ENCODE results near the gene CYP4F22.

Gene CYP4F22

GRCh38 chr19:15488489-15489226, 19.7 kb upstream of the CYP4F22 start:
- no peak for TF ChIP-seq POLR2A (IDR thresholded peaks at IDR 0.05; ENCODE audit: low read depth, low read length)
- no peak for TF ChIP-seq SPI1 (IDR thresholded peaks at IDR 0.05; ENCODE audit: low read depth, low read length)
- TF ChIP-seq TAF1 (IDR thresholded peaks at IDR 0.05; ENCODE audit: low read depth, low read length): no peak
- TF ChIP-seq POLR2AphosphoS5 (IDR thresholded peaks at IDR 0.05; ENCODE audit: low read depth, low read length): no peak
- no peak for TF ChIP-seq POU2F2 (IDR thresholded peaks at IDR 0.05; ENCODE audit: low read depth, low read length)
- DNase-seq (ENCODE audit: insufficient read length, low spot score) (no peak), FAIRE-seq (no peak)

GRCh38 chr19:15495151-15495550, 13.2 kb upstream of the CYP4F22 start:
- DNase-seq (ENCODE audit: insufficient read length, low spot score): no peak
- TF ChIP-seq TAF1 (IDR thresholded peaks at IDR 0.05; ENCODE audit: low read depth, low read length): no peak
- no peak for TF ChIP-seq PAX5 (IDR thresholded peaks at IDR 0.05; ENCODE audit: insufficient read depth, low read length, severe bottlenecking)
- no peak for TF ChIP-seq POLR2AphosphoS5 (IDR thresholded peaks at IDR 0.05; ENCODE audit: low read depth, low read length)
- TF ChIP-seq POLR2A (IDR thresholded peaks at IDR 0.05; ENCODE audit: low read depth, low read length): no peak
- TF ChIP-seq SPI1 (IDR thresholded peaks at IDR 0.05; ENCODE audit: low read depth, low read length): no peak
- no peak for TF ChIP-seq POU2F2 (IDR thresholded peaks at IDR 0.05; ENCODE audit: low read depth, low read length)
- FAIRE-seq: no peak

- FAIRE-seq (no peak), DNase-seq (ENCODE audit: insufficient read length, low spot score) (no peak)
- TF ChIP-seq SPI1 (IDR thresholded peaks at IDR 0.05; ENCODE audit: low read depth, low read length) (no peak), PAX5 (IDR thresholded peaks at IDR 0.05; ENCODE audit: insufficient read depth, low read length, severe bottlenecking) (no peak), POLR2A (IDR thresholded peaks at IDR 0.05; ENCODE audit: low read depth, low read length) (no peak), POU2F2 (IDR thresholded peaks at IDR 0.05; ENCODE audit: low read depth, low read length) (no peak), TAF1 (IDR thresholded peaks at IDR 0.05; ENCODE audit: low read depth, low read length) (no peak), POLR2AphosphoS5 (IDR thresholded peaks at IDR 0.05; ENCODE audit: low read depth, low read length) (no peak)
Measured at GRCh38 chr19:15498156-15498858, 10.0 kb upstream of the CYP4F22 start.

- TF ChIP-seq SPI1 (IDR thresholded peaks at IDR 0.05; ENCODE audit: low read depth, low read length) (no peak), TAF1 (IDR thresholded peaks at IDR 0.05; ENCODE audit: low read depth, low read length) (no peak), POU2F2 (IDR thresholded peaks at IDR 0.05; ENCODE audit: low read depth, low read length) (no peak), PAX5 (IDR thresholded peaks at IDR 0.05; ENCODE audit: insufficient read depth, low read length, severe bottlenecking) (no peak), POLR2A (IDR thresholded peaks at IDR 0.05; ENCODE audit: low read depth, low read length) (no peak), POLR2AphosphoS5 (IDR thresholded peaks at IDR 0.05; ENCODE audit: low read depth, low read length) (no peak)
- FAIRE-seq (no peak), DNase-seq (ENCODE audit: insufficient read length, low spot score) (no peak)
Measured at GRCh38 chr19:15498910-15499309, 9.4 kb upstream of the CYP4F22 start.

- no peak for FAIRE-seq
- TF ChIP-seq POLR2AphosphoS5 (IDR thresholded peaks at IDR 0.05; ENCODE audit: low read depth, low read length) (no peak), TAF1 (IDR thresholded peaks at IDR 0.05; ENCODE audit: low read depth, low read length) (no peak), SPI1 (IDR thresholded peaks at IDR 0.05; ENCODE audit: low read depth, low read length) (no peak)
- DNase-seq (ENCODE audit: insufficient read length, low spot score): no peak
Measured at GRCh38 chr19:15501596-15501995, 6.7 kb upstream of the CYP4F22 start.

GRCh38 chr19:15502264-15502663, 6.1 kb upstream of the CYP4F22 start:
- TF ChIP-seq POLR2A (IDR thresholded peaks at IDR 0.05; ENCODE audit: low read depth, low read length) (no peak), PAX5 (IDR thresholded peaks at IDR 0.05; ENCODE audit: insufficient read depth, low read length, severe bottlenecking) (no peak), POU2F2 (IDR thresholded peaks at IDR 0.05; ENCODE audit: low read depth, low read length) (no peak), POLR2AphosphoS5 (IDR thresholded peaks at IDR 0.05; ENCODE audit: low read depth, low read length) (no peak), SPI1 (IDR thresholded peaks at IDR 0.05; ENCODE audit: low read depth, low read length) (no peak), TAF1 (IDR thresholded peaks at IDR 0.05; ENCODE audit: low read depth, low read length) (no peak)
- no peak for FAIRE-seq
- no peak for DNase-seq (ENCODE audit: insufficient read length, low spot score)

GRCh38 chr19:15506074-15506571, 2.2 kb upstream of the CYP4F22 start:
- FAIRE-seq (no peak), DNase-seq (ENCODE audit: insufficient read length, low spot score) (no peak)
- TF ChIP-seq POLR2A (IDR thresholded peaks at IDR 0.05; ENCODE audit: low read depth, low read length) (no peak), TAF1 (IDR thresholded peaks at IDR 0.05; ENCODE audit: low read depth, low read length) (no peak), SPI1 (IDR thresholded peaks at IDR 0.05; ENCODE audit: low read depth, low read length) (no peak), POLR2AphosphoS5 (IDR thresholded peaks at IDR 0.05; ENCODE audit: low read depth, low read length) (no peak), POU2F2 (IDR thresholded peaks at IDR 0.05; ENCODE audit: low read depth, low read length) (no peak), PAX5 (IDR thresholded peaks at IDR 0.05; ENCODE audit: insufficient read depth, low read length, severe bottlenecking) (no peak)

- DNase-seq (ENCODE audit: insufficient read length, low spot score) (no peak), FAIRE-seq (no peak)
- TF ChIP-seq SPI1 (IDR thresholded peaks at IDR 0.05; ENCODE audit: low read depth, low read length) (no peak), POLR2A (IDR thresholded peaks at IDR 0.05; ENCODE audit: low read depth, low read length) (no peak), TAF1 (IDR thresholded peaks at IDR 0.05; ENCODE audit: low read depth, low read length) (no peak), PAX5 (IDR thresholded peaks at IDR 0.05; ENCODE audit: insufficient read depth, low read length, severe bottlenecking) (no peak), POLR2AphosphoS5 (IDR thresholded peaks at IDR 0.05; ENCODE audit: low read depth, low read length) (no peak), POU2F2 (IDR thresholded peaks at IDR 0.05; ENCODE audit: low read depth, low read length) (no peak)
Measured at GRCh38 chr19:15507068-15508034, 974 bp upstream of the CYP4F22 start.
